HG03354 (cell line): ENCODE results near the gene NOL4L.

Experiments
- ATAC-seq: cut with Tn5 transposase; IDR thresholded peaks from one replicate; pipeline ENCODE4 v1.9.1; 2021; ENCODE audit warnings: mild to moderate bottlenecking; ENCODE audit not compliant: unreplicated experiment, poor library complexity, severe bottlenecking

Gene NOL4L

DNA sequence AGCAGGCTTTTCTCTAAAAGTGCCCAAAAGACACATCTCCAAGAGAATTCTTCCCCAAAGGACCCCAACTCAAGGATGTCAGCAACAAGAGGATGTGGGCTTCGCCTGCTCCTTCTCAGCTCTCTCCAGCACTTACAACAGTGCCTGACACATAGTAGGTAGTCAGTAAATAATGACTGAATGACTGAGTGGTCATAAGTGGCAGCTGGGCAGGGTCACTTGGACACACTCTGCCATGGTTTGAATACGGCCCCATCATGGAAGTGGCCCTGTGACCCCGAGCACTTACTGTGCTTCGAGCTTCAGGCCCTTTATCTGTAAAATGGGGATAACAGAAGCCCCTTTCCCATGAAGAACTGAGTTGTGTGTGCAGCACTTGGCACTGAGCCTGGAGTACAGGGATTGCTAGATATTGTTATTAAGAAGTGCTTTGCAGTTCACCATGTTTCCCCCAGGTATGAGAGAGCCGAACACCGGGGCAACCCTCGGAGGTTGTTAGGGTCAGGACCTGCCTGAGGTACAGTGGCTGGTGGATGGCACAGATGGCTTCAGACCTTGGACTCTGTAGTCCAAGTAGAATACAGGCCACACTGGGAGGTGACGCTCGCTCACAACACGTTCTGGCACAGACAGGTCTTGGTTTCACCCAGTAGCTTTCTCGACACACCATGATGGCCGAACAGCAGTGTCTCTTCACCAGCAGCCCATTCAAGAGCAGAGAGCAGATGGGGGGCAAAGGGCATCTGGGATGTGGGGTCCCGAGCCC is 56.0 kb downstream of the NOL4L start:
- ATAC-seq = no peak

DNA sequence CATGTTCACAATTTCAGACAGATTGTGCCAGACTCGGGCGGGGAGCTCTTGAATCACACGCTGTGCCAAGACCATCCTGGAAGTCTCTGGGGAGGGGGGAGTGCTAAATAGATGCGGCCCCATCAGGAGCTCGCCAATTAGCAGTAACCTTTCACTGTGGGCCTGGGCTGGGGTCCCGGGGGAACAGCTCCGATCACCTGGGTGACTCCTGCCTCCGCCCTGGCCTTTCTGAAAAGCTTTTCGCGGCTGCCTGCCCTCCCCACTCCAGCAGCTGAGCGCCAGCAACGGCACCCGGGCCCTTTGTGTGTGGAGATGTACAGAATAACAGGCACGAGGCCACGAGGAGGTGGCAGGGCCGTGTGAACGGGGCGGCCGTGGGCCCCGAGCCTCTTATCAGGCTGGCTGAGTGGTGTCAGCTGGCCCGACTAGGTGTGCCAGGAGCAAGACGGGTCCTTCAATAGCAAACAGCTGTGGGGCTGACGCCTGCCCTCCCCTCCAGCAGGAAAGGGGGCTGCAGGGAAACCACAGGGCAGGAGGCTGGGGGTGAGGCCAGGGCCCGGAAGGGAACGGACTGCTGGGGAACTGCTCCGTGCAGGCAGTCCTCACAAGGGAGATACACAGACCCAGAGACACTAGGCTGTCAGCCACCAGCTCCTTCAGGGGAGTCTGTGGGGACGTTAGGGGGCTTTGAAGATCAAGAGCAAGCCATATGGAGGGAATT is 56.8 kb downstream of the NOL4L start:
- no peak for ATAC-seq

DNA sequence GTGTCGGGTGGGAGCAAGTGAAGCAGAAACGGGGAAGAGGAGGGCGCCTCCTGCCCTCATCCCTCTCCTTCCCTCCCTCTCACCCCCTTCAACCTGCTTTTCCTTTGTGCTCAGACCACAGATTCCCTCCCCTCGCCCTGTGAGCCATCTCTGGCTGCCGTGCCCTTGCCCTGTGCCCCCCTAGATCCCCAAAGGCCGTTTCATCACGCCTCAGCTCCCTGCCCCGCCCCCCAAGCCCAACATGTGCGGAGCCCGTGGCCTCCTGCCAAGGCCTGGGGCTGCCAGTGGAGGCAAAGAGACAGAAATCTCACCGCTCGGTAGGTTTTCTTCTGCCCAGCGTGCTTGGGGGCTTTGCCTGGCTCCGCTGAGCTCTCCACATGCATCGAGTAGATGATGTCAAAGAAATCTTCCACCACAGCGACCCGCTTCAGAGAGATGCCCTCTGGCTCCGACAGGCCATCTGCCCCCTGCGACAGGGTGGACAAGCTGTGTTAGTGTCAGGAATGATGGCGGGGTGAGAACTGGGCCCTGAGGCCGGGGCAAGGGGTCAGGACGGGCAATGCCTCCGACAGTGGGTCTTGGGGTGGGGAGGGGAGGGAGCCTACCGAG is 57.6 kb downstream of the NOL4L start:
- ATAC-seq = no peak

DNA sequence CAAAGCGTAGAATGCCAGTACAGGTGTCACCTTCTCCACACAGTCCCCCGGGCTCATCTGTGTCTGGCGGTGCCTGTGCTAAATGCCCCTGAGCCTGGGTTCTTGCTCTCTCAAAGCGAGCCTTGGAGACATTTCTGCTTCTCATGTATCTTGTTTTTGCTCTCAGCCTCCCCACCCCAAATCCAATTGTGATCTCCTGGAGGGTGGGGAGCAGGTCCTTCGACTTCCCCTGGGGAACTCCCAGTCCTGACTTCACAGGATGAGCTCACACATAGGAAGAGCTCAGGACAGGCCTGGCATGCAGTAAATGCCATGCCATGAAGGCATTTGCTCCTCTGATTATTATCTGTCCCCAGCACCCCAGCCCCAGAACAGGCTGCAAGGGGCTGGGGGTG is 58.1 kb downstream of the NOL4L start:
- ATAC-seq = no peak

DNA sequence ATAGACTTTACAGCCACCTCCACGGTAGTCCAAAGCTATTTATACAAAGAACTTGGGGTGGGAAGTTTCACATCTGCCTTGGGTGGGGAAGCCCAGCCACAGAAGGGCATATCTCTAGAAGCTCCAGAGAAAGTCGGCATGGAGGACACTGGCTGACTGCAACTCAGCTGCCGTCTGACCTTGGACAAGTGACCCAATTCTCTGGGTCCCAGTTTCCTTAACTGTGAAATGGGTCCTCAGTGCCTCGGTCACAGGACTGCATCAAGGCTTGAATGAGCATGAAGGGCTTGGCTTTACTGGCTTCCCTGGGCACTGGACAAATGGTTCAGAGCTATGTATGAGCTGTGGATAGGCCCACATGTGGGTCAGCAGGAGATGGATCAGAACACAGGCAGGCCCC is 58.6 kb downstream of the NOL4L start:
- ATAC-seq = no peak

DNA sequence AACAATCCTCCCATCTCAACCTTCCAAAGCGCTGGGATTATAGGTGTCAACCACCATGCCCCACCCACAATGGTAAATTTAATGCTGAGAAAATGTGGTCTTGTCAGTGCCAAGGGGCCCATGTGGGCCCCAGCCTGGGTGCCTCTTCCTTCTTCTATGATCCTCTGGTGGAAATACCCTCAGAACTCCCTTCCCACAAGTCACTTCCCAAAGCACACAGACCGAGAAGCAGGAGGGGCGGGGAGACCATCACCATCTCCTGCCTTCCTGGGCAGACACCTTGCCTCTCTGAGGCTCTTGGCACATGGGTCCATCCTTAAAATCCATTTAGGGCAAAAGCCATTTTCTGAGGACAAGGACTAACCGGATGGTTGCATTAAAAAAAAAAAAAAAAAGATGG is 59.0 kb downstream of the NOL4L start:
- no peak for ATAC-seq

DNA sequence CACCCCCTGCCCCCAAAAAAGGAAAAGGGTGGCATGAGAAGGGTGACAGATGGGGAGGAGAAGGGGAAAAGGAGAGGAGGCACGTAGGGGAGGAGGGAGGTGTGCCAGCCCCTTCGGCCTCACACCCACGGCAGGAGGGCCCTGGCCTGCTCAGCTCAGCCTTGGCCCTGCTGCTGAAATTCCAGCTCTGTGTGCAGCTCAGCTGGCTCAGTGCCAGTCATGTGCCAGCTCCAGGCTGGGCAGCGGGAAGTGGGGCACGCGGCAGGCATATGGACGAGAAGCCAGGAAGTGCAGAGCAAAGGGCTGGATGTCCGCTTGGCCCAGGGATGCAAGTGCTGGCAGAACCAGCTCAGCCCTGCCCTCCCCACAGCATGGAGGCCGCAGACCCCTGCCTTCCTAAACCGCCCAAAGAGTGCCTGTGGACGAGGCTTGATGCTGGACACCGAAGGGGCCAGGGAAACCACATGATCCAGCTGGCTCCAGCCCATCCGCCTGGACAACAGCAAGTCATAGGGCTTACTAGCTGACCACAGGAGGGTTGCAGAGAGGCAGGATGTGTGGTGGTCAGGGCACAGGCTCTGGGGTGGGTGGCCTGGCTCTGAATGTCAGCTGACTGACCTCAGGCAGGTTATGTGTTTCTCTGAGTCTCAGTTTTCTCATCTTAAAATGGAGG is 60.2 kb downstream of the NOL4L start:
- ATAC-seq = no peak

DNA sequence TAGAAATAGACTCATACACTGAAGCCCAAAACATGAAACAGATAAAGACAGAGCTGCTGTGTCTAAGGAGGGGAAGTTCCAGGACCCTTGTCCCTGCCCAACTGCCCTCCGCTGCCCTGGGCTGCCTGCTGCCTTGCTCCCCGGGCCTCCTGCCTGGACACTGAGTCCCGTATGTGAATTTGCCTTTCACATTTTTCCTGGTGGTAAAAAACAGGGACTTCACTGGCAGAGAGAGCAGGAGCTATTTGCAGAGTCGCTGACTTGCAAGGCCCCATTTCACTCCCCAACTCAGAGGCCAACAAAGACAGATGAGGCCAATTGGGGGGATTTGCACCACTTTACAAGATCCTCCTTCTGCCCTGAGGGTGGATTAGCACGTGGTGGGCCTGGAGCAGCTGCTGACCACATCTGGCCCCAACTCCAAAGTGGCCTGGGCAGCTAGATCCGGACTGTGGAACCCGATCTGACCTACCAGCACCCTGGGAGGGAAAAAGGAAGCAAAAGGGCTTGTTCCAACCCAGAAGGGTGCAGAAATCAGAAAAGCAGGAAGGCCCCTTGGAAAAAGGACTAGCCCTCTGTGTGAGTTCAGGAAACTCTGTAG is 61.4 kb downstream of the NOL4L start:
- ATAC-seq = no peak

DNA sequence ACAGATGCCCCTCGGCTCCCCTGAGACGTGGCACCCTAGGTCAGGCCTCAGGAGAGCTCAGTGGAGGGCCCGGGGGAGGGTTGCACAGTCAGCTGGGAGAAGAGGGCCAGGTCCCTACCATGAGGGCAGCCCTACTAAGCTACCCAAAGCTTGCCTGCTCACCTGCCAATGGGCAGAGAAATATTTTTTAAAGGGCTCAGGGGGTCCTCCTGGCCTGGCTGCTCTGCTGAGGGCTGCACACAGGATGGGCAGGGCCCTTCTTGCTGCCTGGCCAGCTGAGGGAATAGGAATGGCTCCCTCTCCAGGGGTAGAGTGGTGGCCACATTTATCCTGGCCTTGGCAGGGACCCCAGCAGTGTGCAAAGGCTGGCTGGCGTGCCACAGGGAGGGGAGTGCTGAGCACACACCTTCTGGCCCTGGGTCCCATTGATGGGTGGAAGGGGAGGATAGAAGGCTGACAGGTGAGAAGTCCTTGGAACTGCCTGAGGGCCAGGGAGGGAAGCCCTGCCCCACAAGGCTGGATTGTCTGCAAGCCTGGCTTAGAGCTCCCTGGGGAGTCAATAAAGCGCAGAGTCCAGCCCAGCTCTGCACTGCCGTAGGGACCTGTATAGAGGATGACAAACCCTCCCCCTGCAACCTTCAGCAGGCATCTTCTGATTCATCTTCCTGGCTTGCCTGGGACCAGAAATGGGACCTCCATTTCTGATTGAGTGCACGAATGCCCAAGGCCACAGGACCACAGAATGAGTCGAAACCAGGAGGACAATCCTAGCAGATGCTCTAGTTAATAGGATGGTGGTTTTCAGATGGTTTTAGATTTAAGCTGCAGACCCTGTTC is 62.1 kb downstream of the NOL4L start:
- ATAC-seq = no peak

DNA sequence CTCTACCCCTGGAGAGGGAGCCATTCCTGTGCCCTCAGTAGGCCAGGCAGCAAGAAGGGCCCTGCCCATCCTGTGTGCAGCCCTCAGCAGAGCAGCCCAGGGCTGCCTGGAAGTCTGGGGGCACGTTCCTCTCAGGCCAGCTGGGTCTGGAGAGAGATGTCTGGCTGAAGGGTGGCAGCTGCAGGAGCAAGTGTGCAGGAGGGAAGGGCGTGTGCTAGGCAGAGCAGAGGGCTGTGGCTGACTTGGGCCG is 62.7 kb downstream of the NOL4L start:
- ATAC-seq = no peak

DNA sequence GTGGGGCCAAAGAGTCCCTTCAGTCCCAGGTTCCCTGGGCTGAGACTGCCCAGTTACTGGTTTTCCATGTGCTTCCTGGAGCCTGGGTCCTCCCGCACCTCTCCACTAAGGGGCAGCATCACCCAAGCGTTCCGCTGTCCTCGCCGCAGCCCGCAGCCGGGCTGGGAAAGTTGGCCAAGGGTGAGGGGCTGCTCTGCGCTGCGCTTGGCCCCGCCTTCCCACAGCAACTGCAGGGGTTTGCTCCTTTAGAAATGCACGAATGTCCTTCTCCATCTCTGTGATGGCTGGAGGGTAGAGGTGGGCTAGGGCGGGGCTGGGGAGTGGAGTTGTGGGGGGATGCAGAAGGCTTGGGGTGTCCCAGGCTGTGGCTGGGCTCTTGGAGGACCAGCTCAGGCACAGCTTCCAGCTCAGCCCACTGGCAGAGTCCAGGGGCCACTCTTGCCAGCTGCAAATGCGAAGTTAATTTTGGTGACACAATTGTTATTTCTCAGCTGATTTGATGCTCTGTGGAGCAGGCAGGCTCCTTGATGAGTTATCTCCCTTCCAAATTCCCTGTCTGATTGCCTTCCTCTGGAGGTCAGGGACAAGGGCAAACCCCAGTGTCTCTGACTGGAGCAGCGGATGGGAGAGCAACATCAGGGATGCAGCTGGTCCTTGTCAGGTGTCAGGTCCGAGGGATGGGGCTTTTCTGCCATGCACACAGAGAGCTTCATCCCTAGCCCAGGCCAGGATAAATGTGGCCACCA is 63.2 kb downstream of the NOL4L start:
- ATAC-seq = no peak

DNA sequence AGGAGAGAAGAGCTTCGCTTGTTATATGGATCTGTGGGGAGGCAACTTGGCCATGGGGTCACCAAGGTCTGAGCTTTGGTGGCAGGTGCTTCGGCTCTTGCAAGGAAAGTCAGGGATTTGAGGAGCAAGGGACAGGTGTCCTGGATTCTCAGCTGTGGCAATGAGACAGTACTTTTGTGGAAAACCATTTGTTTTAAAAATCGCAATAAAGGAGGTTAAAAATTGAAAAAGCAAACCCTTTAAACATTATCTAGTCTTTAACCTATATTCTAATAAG is 64.3 kb downstream of the NOL4L start:
- ATAC-seq = no peak

DNA sequence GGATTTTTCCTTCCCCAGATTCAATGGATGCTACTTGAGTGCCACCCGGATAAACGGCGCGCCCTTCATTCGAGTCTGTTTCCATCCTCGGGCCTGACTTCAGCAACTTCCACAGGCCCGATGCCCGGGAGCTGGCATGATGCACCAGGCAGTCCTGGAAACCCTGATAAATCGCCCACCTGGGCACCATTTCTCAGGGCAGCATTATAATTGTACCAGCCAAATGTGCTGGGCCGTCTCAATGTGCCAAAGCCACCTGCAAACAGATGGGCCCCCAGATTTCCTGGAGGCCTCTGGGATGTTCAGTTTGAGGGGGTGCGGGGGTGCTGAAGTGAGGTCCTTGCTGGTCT is 65.8 kb downstream of the NOL4L start:
- ATAC-seq = no peak

DNA sequence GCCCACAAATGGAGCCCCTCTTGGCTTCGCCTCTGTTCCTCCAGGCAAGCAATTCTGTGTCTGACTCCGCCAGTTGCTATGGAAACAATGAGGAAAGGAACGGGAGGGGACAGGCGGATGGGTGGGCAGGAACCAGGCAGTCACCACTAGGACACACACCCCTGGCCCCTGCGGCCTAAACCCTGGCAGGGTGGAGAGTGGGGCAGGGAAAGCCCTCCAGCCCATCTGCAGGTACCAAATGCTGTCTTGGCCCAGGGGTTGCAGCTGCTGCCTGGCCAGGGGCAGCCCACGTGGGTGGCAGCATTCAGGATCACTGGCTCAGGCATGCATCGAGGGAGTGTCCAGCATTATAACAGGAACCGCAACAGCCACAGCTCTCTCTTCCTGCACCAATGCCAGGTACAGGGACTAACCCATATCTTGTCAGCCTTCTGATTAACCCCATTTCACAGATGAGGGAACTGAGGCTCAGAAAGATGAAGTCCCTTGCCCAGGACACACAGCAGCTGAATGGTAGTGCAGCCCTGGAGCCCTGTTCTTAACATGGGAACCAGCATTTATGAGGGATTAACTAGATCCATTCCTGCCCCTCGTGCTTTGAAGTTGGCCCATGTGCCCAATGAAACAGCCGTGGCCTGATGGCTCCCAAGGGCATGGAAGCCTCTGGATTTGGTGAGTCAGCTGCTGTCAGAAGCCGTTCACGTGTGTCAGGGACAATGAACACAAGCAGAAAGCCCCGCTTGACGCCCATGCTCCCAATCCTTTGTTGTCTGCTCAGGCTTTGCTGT is 66.3 kb downstream of the NOL4L start:
- ATAC-seq = no peak

DNA sequence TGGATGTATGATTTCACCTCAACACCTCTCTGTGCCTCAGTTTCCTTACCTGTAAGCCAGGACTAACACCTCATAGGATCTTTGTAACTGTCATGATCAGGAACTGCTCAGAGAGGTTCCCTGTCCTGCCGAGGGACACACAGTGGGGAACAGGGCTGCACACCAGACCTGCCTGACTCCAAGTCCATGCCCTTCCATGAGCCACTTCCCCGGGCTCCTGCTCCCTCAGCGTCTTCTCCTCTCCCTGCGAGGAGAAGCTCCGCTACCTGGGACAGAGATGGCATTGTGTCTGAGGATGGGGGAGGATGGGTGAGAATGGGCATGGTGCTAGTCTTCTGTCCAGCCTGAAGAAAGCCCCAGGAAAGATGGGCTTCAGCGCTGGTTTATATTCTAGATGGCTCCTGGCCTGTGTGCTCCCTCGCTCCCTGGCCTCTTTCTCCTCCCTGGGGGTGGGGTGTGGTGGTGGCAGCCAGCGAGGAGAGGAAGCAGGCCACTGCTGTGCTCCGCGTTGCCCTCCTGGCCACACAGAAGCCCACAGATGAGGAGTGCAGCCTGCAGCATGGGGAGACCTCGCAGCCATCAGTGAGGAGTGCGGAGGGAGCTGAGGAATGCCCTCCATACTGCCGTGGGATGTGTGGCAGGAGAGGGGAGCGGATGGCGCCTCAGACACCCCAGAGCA is 67.1 kb downstream of the NOL4L start:
- no peak for ATAC-seq

DNA sequence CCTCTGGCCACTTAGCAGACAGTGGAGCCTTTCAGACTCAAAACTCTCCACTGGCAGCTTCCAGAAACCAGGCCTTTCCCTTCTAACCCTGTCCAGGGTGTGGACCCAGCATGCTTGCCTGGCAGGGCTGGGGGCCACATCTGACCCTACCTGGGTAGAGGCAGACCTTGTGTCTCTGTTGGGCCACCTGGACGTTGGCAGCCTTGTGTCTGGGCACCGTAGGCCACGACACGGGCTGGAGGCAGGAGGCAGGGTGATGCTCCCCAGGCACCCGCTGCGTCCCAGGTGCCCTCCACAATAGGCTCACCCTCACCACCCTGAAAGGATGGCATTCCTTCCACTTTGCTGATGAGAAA is 67.6 kb downstream of the NOL4L start:
- no peak for ATAC-seq

DNA sequence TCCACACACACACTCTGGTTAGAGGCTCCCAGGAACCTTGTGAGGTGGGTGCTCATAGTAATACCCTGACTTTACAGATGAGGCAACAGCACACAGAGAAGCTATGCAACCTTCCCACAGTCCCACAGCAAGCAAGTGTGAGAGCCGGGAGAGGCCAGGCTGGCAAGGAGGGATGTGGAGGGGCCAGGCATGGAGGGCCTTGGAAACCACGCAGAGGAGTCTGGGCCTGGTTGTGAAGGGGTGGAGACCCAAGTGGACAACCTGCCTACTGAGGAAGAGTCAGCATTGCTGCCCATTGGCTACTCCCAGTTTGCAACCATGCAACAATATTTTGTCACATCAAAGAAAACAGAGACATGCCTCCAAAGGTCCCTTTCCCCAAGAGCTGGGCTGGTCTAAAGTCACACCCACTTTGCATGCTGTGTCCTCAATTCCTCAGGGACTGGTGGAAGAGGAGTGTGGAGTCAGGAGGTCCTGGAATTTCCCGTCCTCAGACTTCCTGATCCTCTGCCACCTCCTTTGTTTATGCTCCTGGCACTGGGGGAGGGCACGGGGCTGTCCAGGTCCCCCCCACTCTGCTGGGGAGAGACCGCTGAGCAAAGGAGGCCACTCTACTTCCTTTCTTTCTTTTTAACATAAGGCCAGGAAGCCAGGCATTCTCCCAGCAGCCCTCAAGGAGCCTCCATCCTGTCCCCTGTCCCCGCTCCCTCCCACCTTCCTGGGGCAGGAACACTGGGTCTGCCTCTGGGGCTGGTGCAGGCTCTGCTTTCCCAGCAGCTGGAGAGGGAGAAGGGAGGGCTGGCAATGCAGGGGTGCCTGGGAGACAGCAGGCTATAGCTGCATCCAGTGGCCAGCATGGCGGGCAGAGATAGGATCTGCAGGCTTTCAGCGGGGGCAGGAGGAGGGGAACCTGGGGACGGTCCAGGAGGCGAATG is 68.3 kb downstream of the NOL4L start:
- ATAC-seq = no peak
